OCI-LY3 (cell line): Measurements from ENCODE around the gene OXCT1.

Experiments
- H2AFZ ChIP-seq: fragments of 200-600, 300-600 bp; shearing (Covaris generic); 2 replicates; pipeline ENCODE4 v1.6.0; 2014; ENCODE audit warnings: antibody characterized with exemption, low read depth, low read length
- H3K27ac ChIP-seq: fragments of 200-600, 300-600 bp; sonication (generic); 2 replicates; pipeline ENCODE4 v1.5.1; 2014; ENCODE audit warnings: mild to moderate bottlenecking, low read length, moderate library complexity, mixed read lengths
- H3K27me3 ChIP-seq: fragments of 200-600, 300-600 bp; sonication (generic); 2 replicates; pipeline ENCODE4 v1.6.1; 2014; ENCODE audit warnings: low read depth, low read length, mixed read lengths
- H3K36me3 ChIP-seq: fragments of 200-600, 300-600 bp; sonication (generic); replicated peaks from 2 replicates; pipeline ENCODE3; 2014; ENCODE audit warnings: low read depth, low read length, mixed read lengths
- H3K4me1 ChIP-seq: fragments of 300-600, 200-600 bp; sonication (generic); 2 replicates; pipeline ENCODE4 v1.6.1; 2014; ENCODE audit warnings: low read length, mixed read lengths
- H3K4me2 ChIP-seq: fragments of 200-600, 300-600 bp; sonication (generic); 2 replicates; pipeline ENCODE4 v1.6.1; 2014; ENCODE audit warnings: low read length, mixed read lengths
- H3K4me3 ChIP-seq: fragments of 300-600, 200-600 bp; sonication (generic); 2 replicates; pipeline ENCODE4 v1.5.1; 2014; ENCODE audit warnings: antibody characterized with exemption, mild to moderate bottlenecking, low read length, moderate library complexity
- H3K79me2 ChIP-seq: fragments of 300-600, 200-600 bp; shearing (Covaris generic); 2 replicates; pipeline ENCODE4 v1.6.1; 2014; ENCODE audit warnings: mild to moderate bottlenecking, low read length, mixed read lengths
- H3K9ac ChIP-seq: fragments of 300-600, 200-600 bp; shearing (Covaris generic); 2 replicates; pipeline ENCODE4 v1.6.0; 2014; ENCODE audit warnings: mild to moderate bottlenecking, low read length, moderate library complexity
- H3K9me3 ChIP-seq: fragments of 200-600, 300-600 bp; shearing (Covaris generic); 2 replicates; pipeline ENCODE4 v1.6.1; 2014; ENCODE audit warnings: low read length, mixed read lengths; ENCODE audit not compliant: insufficient read depth
- H4K20me1 ChIP-seq: fragments of 200-600, 300-600 bp; sonication (generic); 2 replicates; pipeline ENCODE4 v1.6.1; 2016; ENCODE audit warnings: low read length, mixed read lengths; ENCODE audit not compliant: insufficient read depth
- CTCF ChIP-seq: fragments of 200-600, 300-600 bp; sonication (generic); IDR thresholded peaks from 2 replicates; pipeline ENCODE4 v1.5.1; 2014; ENCODE audit warnings: antibody characterized with exemption, low read length, low read depth
- EZH2phosphoT487 ChIP-seq: fragments of 200-600 bp; shearing (Covaris generic); IDR thresholded peaks from 2 replicates; pipeline ENCODE4 v1.6.1; 2018; ENCODE audit warnings: antibody characterized with exemption, mixed run types, low read depth

The OXCT1 gene

DNA sequence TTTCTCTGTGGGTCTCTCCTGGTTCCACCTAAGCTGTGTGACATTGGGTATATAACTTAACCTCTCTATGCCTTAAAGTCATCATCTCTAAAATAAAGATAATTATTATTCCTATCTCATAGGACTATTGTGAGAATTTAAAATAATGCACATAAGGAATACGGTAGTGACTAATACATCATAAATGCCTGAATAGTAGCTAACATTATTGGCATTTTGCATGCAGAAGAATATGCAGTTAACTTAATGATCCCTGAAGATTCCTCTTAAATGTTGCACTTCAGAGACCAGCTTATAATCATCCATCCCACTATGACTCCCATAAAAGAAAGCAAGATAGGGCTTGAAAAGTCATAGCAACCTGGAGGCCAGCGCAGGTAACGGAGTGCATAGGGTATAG, 32.4 kb downstream of the OXCT1 start:
- H3K79me2 ChIP-seq: no peaks in the 10 kb centered on the region
- TF ChIP-seq CTCF: no peak
- TF ChIP-seq EZH2phosphoT487: no peak

GRCh38 chr5:41835645-41836044, 34.6 kb downstream of the OXCT1 start:
- Histone ChIP-seq H3K4me2 (no peak overlapping the region), H3K27ac (no peak overlapping the region), H3K9ac (no peak overlapping the region), H3K4me1 (no peaks in the 10 kb centered on the region), H3K27me3 (no peaks in the 10 kb centered on the region), H2AFZ (no peak overlapping the region), H3K36me3 (peaks cover 7% of the 10 kb centered on the region), H4K20me1 (no peaks in the 10 kb centered on the region), H3K9me3 (no peaks in the 10 kb centered on the region), H3K79me2 (no peaks in the 10 kb centered on the region), H3K4me3 (no peak overlapping the region)
- TF ChIP-seq CTCF (no peak), EZH2phosphoT487 (no peak)

More for the DNA sequence above, 32.4 kb downstream of the OXCT1 start:
- no peak overlapping the region for H3K4me2 ChIP-seq
- no peak overlapping the region for H3K9ac ChIP-seq
- H3K27ac ChIP-seq: no peak overlapping the region
- no peak overlapping the region for H2AFZ ChIP-seq
- H4K20me1 ChIP-seq: no peaks in the 10 kb centered on the region
- no peaks in the 10 kb centered on the region for H3K9me3 ChIP-seq
- H3K4me3 ChIP-seq: no peak overlapping the region
- H3K27me3 ChIP-seq: no peaks in the 10 kb centered on the region
- peaks cover 2% of the 10 kb centered on the region for H3K4me1 ChIP-seq
- H3K36me3 ChIP-seq: no peaks in the 10 kb centered on the region

DNA sequence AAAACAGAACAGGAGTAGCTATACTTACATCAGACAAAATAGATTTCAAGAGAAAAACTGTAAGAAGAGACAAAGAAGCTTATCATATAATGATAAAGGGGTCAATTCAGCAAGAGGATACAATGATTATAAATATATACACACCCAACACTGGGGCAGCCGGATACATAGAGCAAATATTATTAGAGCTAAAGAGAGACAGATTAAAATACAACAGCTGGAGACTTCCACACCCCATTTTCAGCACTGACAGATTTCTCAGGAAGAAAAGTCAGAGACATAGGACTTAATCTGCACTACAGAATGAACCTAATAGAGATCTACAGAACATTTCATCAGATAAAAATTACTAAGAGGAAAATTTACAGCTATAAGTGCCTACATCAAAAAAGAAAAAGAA, 35.7 kb downstream of the OXCT1 start:
- peaks cover 7% of the 10 kb centered on the region for H3K36me3 ChIP-seq
- H2AFZ ChIP-seq: no peak overlapping the region
- TF ChIP-seq EZH2phosphoT487 (no peak), CTCF (no peak)
- no peaks in the 10 kb centered on the region for H3K4me1 ChIP-seq
- no peaks in the 10 kb centered on the region for H3K27me3 ChIP-seq
- no peaks in the 10 kb centered on the region for H3K79me2 ChIP-seq
- H4K20me1 ChIP-seq: no peaks in the 10 kb centered on the region
- no peak overlapping the region for H3K4me2 ChIP-seq
- no peak overlapping the region for H3K27ac ChIP-seq
- H3K4me3 ChIP-seq: no peak overlapping the region
- no peaks in the 10 kb centered on the region for H3K9me3 ChIP-seq
- H3K9ac ChIP-seq: no peak overlapping the region

GRCh38 chr5:41832430-41832829, 37.8 kb downstream of the OXCT1 start:
- Histone ChIP-seq H3K27me3 (no peaks in the 10 kb centered on the region), H3K4me1 (no peaks in the 10 kb centered on the region), H4K20me1 (no peaks in the 10 kb centered on the region), H3K4me3 (no peak overlapping the region), H3K36me3 (peaks cover 7% of the 10 kb centered on the region), H2AFZ (no peak overlapping the region), H3K9me3 (no peaks in the 10 kb centered on the region), H3K9ac (no peak overlapping the region), H3K4me2 (no peak overlapping the region), H3K27ac (no peak overlapping the region), H3K79me2 (no peaks in the 10 kb centered on the region)
- TF ChIP-seq CTCF (no peak), EZH2phosphoT487 (no peak)
